NCI-H146 (cell line): ENCODE measurements around the gene TPPP3.

Experiments
- DNase-seq: peaks from one replicate; lab custom pipeline; 2025; lab: John Stamatoyannopoulos, UW

The TPPP3 gene

GRCh38 chr16:67342616-67343015 is 50.7 kb downstream of the TPPP3 start:
- no peak for DNase-seq

- no peak for DNase-seq
Measured at GRCh38 chr16:67341250-67341649, 52.0 kb downstream of the TPPP3 start.
